ENCODE measurements around the gene ZBTB17.

- TF ChIP-seq NRF1 (IDR thresholded peaks at IDR 0.05; ENCODE audit: low read depth, low read length) (no peak), MAFK (IDR thresholded peaks at IDR 0.05; ENCODE audit: low read depth, low read length) (no peak), POLR2A (IDR thresholded peaks at IDR 0.05; ENCODE audit: control extremely low read depth in 1 of 2, low read depth in 2 of 2, low read length in 2 of 2) (no peak), GABPA (IDR thresholded peaks at IDR 0.05; ENCODE audit: borderline replicate concordance, insufficient read depth, low read length) (no peak), TAF7 (optimal IDR thresholded peaks at IDR 0.05; ENCODE audit: borderline replicate concordance, low read depth, low read length) (no peak), SIN3A (conservative IDR thresholded peaks at IDR 0.05 in 1 of 2, IDR thresholded peaks at IDR 0.05 in 1 of 2; ENCODE audit: low read depth in 1 of 2, low read length in 2 of 2) (no peak), TBP (IDR thresholded peaks at IDR 0.05; ENCODE audit: low read depth, low read length) (no peak), CTCF (IDR thresholded peaks at IDR 0.05; ENCODE audit: control extremely low read depth in 1 of 3, insufficient read depth in 1 of 3, low read depth in 1 of 3, low read length in 3 of 3) (no peak), MAX (IDR thresholded peaks at IDR 0.05) (no peak), EGR1 (IDR thresholded peaks at IDR 0.05; ENCODE audit: borderline replicate concordance, low read depth, low read length) (no peak)
These were observed 10.6 kb downstream of the ZBTB17 start for GRCh38 chr1:15965228-15965767.

Measured in H1 (cell line).